ENCODE measurements around the gene FNBP1. TPM values are rescaled to one million over a fixed set of nuclear protein-coding genes. Genes with fewer than 3 reads are reported as not detected.

The FNBP1 gene
- total and polyA plus RNA-seq, 2 donors (not counting 1 experiment from before 2014, with no cell fraction given) = 42.9 to 318 TPM

GRCh38 chr9:129839324-129840023 is 203.5 kb downstream of the FNBP1 start:
- Mint-ChIP-seq H3K9me3 (ENCODE audit: insufficient read depth) (no peaks in the 10 kb centered on the region), H3K27me3 (no peaks in the 10 kb centered on the region), H3K27ac (peak overlapping the region; percentile 50), H3K4me1 (peaks cover 39% of the 10 kb centered on the region), H3K4me3 (no peak overlapping the region)
- ChIA-PET POLR2A (no interaction called here), CTCF (no interaction called here)
- peaks cover 0 to 3% of the 10 kb centered on the region in 2 experiments for H3K36me3 ChIP-seq (replicated peaks in 1 of 2; ENCODE audit: control extremely low read depth in 1 of 2, control insufficient read depth in 1 of 2, extremely low read depth in 1 of 2, insufficient read depth in 2 of 2, low read length in 1 of 2)
- peak overlapping the region; percentile 9 for H3K4me2 ChIP-seq (replicated peaks; ENCODE audit: low read depth, low read length, poor library complexity, severe bottlenecking)
- H3K4me3 ChIP-seq (ENCODE audit: control extremely low read depth in 1 of 5, extremely low read depth in 1 of 5, insufficient read depth in 1 of 5, low read depth in 2 of 5, low read length in 4 of 5) = no peak overlapping the region
- no peaks in the 10 kb centered on the region for H3K9me3 ChIP-seq (ENCODE audit: control extremely low read depth in 1 of 3, control insufficient read depth in 2 of 3, insufficient read depth in 1 of 3, low read length in 2 of 3)
- peaks cover 42% of the 10 kb centered on the region for H4K20me1 ChIP-seq (ENCODE audit: control insufficient read depth, insufficient read depth, low read length, poor library complexity, severe bottlenecking)
- 77% methylated on average over 10 of the region's 10 CpGs for WGBS (ENCODE audit: insufficient coverage)
- H2AFZ ChIP-seq (ENCODE audit: insufficient read depth, low read depth, low read length, poor library complexity, severe bottlenecking) = no peak overlapping the region
- DNase-seq = no peak
- intact Hi-C loops (cut with micrococcal nuclease) = loop anchor here (5.0 to 10.0 kb wide), 4 partner anchors 203 to 1775 kb away; partner anchors contain the start of genes FNBP1, NAIF1, NUP214 and SLC25A25
- TF ChIP-seq, protein P1, sequence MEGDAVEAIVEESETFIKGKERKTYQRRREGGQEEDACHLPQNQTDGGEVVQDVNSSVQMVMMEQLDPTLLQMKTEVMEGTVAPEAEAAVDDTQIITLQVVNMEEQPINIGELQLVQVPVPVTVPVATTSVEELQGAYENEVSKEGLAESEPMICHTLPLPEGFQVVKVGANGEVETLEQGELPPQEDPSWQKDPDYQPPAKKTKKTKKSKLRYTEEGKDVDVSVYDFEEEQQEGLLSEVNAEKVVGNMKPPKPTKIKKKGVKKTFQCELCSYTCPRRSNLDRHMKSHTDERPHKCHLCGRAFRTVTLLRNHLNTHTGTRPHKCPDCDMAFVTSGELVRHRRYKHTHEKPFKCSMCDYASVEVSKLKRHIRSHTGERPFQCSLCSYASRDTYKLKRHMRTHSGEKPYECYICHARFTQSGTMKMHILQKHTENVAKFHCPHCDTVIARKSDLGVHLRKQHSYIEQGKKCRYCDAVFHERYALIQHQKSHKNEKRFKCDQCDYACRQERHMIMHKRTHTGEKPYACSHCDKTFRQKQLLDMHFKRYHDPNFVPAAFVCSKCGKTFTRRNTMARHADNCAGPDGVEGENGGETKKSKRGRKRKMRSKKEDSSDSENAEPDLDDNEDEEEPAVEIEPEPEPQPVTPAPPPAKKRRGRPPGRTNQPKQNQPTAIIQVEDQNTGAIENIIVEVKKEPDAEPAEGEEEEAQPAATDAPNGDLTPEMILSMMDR (IDR thresholded peaks at IDR 0.05) = no peak
- TF ChIP-seq EZH2 (IDR thresholded peaks at IDR 0.05; ENCODE audit: borderline replicate concordance, insufficient read depth, low read depth, low read length, poor library complexity, severe bottlenecking) = no peak
- no peak overlapping the region for H3K27ac ChIP-seq (ENCODE audit: low read length in 2 of 2)
- no peak for ATAC-seq (ENCODE audit: low read depth)
- peaks cover 72% of the 10 kb centered on the region for H3K79me2 ChIP-seq (ENCODE audit: control insufficient read depth, insufficient read depth, low read length)
- no peaks in the 10 kb centered on the region for H3K27me3 ChIP-seq (replicated peaks in 1 of 4; ENCODE audit: control extremely low read depth in 1 of 4, control insufficient read depth in 3 of 4, insufficient read depth in 4 of 4, low read length in 3 of 4)
- no peak overlapping the region for H3K9ac ChIP-seq (ENCODE audit: low read length)
- peaks cover 13 to 28% of the 10 kb centered on the region in 2 donors for H3K4me1 ChIP-seq (ENCODE audit: control insufficient read depth in 2 of 2, insufficient read depth in 2 of 2, low read length in 2 of 2)

DNA sequence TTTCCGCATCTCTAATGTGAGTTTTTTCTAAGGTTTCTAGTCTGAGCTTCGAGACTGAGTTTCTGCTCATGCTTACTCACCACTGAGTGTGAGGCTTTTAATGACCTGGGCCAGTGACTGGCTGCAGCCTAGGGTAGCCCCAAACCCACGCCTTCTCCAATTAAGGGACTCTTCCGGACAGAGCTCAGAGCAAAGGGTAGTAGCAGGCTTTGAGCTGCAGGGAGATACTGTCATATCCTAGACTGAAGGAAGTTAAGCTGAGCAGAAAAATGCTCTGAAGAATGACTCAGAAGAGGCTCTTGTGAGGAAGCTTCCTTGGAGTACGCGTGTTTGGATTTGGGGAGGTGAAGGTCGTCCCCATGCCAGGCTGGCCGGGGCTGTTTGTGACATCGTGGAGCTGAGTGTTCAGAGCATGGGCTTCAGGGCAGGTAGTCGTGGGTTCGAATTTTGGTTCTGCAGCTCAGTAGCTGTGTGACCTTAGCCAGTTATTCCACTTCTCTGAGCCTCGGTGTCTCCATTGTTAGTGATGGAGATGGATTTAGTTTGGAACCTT is 204.2 kb downstream of the FNBP1 start:
- POLR2A ChIA-PET = no interaction called here

More for the DNA sequence above, 204.2 kb downstream of the FNBP1 start:
- intact Hi-C loops (cut with micrococcal nuclease) = loop anchor here (5.0 to 10.0 kb wide), 4 partner anchors 204 to 1774 kb away; partner anchors contain the start of genes FNBP1, NAIF1, NUP214 and SLC25A25
- no peak overlapping the region for H3K4me3 Mint-ChIP-seq
- Histone ChIP-seq H3K4me2 (replicated peaks; ENCODE audit: low read depth, low read length, poor library complexity, severe bottlenecking) (no peak overlapping the region), H3K9me3 (ENCODE audit: control extremely low read depth in 1 of 3, control insufficient read depth in 2 of 3, insufficient read depth in 1 of 3, low read length in 2 of 3) (no peaks in the 10 kb centered on the region), H3K27ac (ENCODE audit: low read length in 2 of 2) (no peak overlapping the region), H3K4me1 (ENCODE audit: control insufficient read depth in 2 of 2, insufficient read depth in 2 of 2, low read length in 2 of 2) (peaks cover 20 to 33% of the 10 kb centered on the region in 2 donors), H3K4me3 (ENCODE audit: control extremely low read depth in 1 of 5, extremely low read depth in 1 of 5, insufficient read depth in 1 of 5, low read depth in 2 of 5, low read length in 4 of 5) (no peak overlapping the region), H4K20me1 (ENCODE audit: control insufficient read depth, insufficient read depth, low read length, poor library complexity, severe bottlenecking) (peaks cover 47% of the 10 kb centered on the region), H3K27me3 (replicated peaks in 1 of 4; ENCODE audit: control extremely low read depth in 1 of 4, control insufficient read depth in 3 of 4, insufficient read depth in 4 of 4, low read length in 3 of 4) (no peaks in the 10 kb centered on the region), H3K79me2 (ENCODE audit: control insufficient read depth, insufficient read depth, low read length) (peaks cover 77% of the 10 kb centered on the region), H3K36me3 (replicated peaks in 1 of 2; ENCODE audit: control extremely low read depth in 1 of 2, control insufficient read depth in 1 of 2, extremely low read depth in 1 of 2, insufficient read depth in 2 of 2, low read length in 1 of 2) (peaks cover 0 to 3% of the 10 kb centered on the region in 2 experiments), H2AFZ (ENCODE audit: insufficient read depth, low read depth, low read length, poor library complexity, severe bottlenecking) (no peak overlapping the region), H3K9ac (ENCODE audit: low read length) (no peak overlapping the region)
- DNase-seq = no peak
- H3K9me3 Mint-ChIP-seq (ENCODE audit: insufficient read depth) = no peaks in the 10 kb centered on the region
- WGBS (ENCODE audit: insufficient coverage) = 93% methylated on average over 12 of the region's 12 CpGs
- peaks cover 46% of the 10 kb centered on the region for H3K4me1 Mint-ChIP-seq
- CTCF ChIA-PET = no interaction called here
- no peak for TF ChIP-seq EZH2 (IDR thresholded peaks at IDR 0.05; ENCODE audit: borderline replicate concordance, insufficient read depth, low read depth, low read length, poor library complexity, severe bottlenecking)
- TF ChIP-seq, protein P1 (IDR thresholded peaks at IDR 0.05) = no peak
- no peaks in the 10 kb centered on the region for H3K27me3 Mint-ChIP-seq
- H3K27ac Mint-ChIP-seq = peak overlapping the region; percentile 50
- no peak for ATAC-seq (ENCODE audit: low read depth)

Measured in B cell (primary cell).